Endodermal cell (in vitro differentiated cells): ENCODE data around the gene FYB2. TPM values are rescaled to one million over a fixed set of nuclear protein-coding genes. Genes with fewer than 3 reads are reported as not detected.

Source experiments
- DNase-seq: peaks from one replicate; pipeline ENCODE4 v3.0.0-alpha.2; 2017
- H3K27ac ChIP-seq: 2 replicates; pipeline ENCODE4 v1.5.1; 2013; ENCODE audit warnings: mild to moderate bottlenecking, low read depth, low read length, moderate library complexity
- H3K27me3 ChIP-seq: 2 replicates; pipeline ENCODE4 v1.6.1; 2013; ENCODE audit warnings: mild to moderate bottlenecking, low read length, moderate library complexity; ENCODE audit not compliant: insufficient read depth, control insufficient read depth, poor library complexity, severe bottlenecking
- H3K36me3 ChIP-seq: 2 replicates; pipeline ENCODE4 v1.7.0; 2013; ENCODE audit warnings: mild to moderate bottlenecking, low read length, moderate library complexity; ENCODE audit not compliant: control insufficient read depth, insufficient read depth
- H3K4me1 ChIP-seq: one replicate; pipeline ENCODE4 v1.7.0; 2013; ENCODE audit warnings: low read length; ENCODE audit not compliant: control insufficient read depth, insufficient read depth
- H3K4me3 ChIP-seq: 2 replicates; pipeline ENCODE4 v1.5.1; 2013; ENCODE audit warnings: mild to moderate bottlenecking, low read length, moderate library complexity
- H3K9ac ChIP-seq: 2 replicates; pipeline ENCODE4 v1.6.1; 2013; ENCODE audit warnings: mild to moderate bottlenecking, low read length, moderate library complexity; ENCODE audit not compliant: poor library complexity, severe bottlenecking; ENCODE audit errors: extremely low read depth
- H3K9me3 ChIP-seq: 2 replicates; pipeline ENCODE4 v1.6.1; 2013; ENCODE audit warnings: mild to moderate bottlenecking, low read length, moderate library complexity; ENCODE audit not compliant: control insufficient read depth
- H3K27ac Mint-ChIP-seq: 2 replicates; pipeline ENCODE4 v1.8.0; 2020; ENCODE audit warnings: mixed read lengths
- H3K27me3 Mint-ChIP-seq: 2 replicates; pipeline ENCODE4 v1.8.0; 2021; ENCODE audit warnings: mild to moderate bottlenecking, mixed read lengths; ENCODE audit not compliant: insufficient read depth
- H3K36me3 Mint-ChIP-seq: 2 replicates; pipeline ENCODE4 v1.8.0; 2020; ENCODE audit warnings: low read depth, mixed read lengths
- H3K4me1 Mint-ChIP-seq: 2 replicates; pipeline ENCODE4 v1.8.0; 2020; ENCODE audit warnings: mixed read lengths
- H3K4me3 Mint-ChIP-seq: 2 replicates; pipeline ENCODE4 v1.8.0; 2020; ENCODE audit warnings: mild to moderate bottlenecking, moderate library complexity, mixed read lengths
- H3K9me3 Mint-ChIP-seq: 2 replicates; pipeline ENCODE4 v1.8.0; 2020; ENCODE audit warnings: mild to moderate bottlenecking, mixed read lengths
- WGBS, 2 experiments: methylation state at CpG; one replicate each; pipeline versions ENCODE4 v1.1.5 to v1.1.7; 2013; ENCODE audit warnings: missing lambda C conversion rate in 2 of 2, mixed read lengths in 1 of 2; ENCODE audit not compliant: insufficient coverage in 1 of 2, insufficient read length in 1 of 2; 5-methylcytosine and 5-hydroxymethylcytosine counted together
- total RNA-seq, 2 donors: library from RNA; stranded (reverse); fragmentation: NEBNext Ultra II Directional in 1 of 2; extraction: Animal tissue kit (Norgen Biotek cat#: 25700) in 1 of 2; gene quantifications; 2 replicates in 1 of 2; 3 replicates in 1 of 2; pipeline ENCODE4 v1.2.1, GENCODE V29; 2021
- TF ChIP-seq, protein P1 (sequence below): fragments of 200-600 bp; sonication (generic); conservative IDR thresholded peaks from 2 replicates; pipeline ENCODE4 v1.5.0; 2021; ENCODE audit warnings: antibody characterized with exemption, mild to moderate bottlenecking

Gene FYB2
- total RNA-seq, 2 donors from 2014 or later: 8.2 to 12.0 TPM

DNA sequence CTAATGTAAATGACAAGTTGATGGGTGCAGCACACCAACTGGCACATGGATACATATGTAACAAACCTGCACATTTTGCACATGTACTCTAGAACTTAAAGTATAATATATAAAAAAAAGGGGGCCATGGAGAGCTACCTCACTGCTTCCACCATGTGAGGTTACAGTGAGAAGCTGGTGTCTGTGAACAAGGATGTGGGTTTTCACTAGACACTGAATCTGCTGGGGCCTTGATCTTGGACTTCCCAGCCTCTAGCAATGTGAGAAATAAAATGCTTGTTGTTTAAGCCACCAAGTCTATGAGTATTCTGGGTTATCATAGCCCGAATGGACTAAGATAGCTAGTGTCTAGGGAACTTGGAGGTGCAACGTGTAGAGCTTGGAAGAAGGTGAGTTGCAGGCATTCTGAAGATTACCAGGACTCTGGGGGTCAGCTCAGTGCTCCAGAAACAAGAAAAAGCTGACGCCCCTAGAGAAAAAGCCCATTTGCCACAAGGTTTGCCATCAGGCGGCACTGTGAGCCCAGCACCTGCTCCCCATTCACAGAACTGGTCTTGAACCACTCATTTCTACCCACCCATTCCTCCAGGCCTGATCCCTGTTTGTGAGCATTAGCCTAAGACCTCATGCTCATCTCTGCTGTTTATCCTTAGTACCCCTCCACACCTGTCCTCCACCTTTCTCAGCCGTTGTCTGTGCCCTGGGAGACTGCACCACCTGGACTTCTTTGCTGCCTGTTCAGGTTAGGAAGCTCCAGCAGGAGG, 15.1 kb upstream of the FYB2 start:
- 90% methylated on average over 4 to 5 of the region's 5 CpGs for whole genome bisulfite sequencing, 2 experiments
- no peaks in the 10 kb centered on the region for H3K36me3 Mint-ChIP-seq
- Histone ChIP-seq H3K27ac (no peak overlapping the region), H3K4me1 (peaks cover 9% of the 10 kb centered on the region), H3K9ac (no peak overlapping the region), H3K4me3 (no peak overlapping the region), H3K36me3 (no peaks in the 10 kb centered on the region), H3K9me3 (no peaks in the 10 kb centered on the region), H3K27me3 (no peaks in the 10 kb centered on the region)
- TF ChIP-seq, protein P1, sequence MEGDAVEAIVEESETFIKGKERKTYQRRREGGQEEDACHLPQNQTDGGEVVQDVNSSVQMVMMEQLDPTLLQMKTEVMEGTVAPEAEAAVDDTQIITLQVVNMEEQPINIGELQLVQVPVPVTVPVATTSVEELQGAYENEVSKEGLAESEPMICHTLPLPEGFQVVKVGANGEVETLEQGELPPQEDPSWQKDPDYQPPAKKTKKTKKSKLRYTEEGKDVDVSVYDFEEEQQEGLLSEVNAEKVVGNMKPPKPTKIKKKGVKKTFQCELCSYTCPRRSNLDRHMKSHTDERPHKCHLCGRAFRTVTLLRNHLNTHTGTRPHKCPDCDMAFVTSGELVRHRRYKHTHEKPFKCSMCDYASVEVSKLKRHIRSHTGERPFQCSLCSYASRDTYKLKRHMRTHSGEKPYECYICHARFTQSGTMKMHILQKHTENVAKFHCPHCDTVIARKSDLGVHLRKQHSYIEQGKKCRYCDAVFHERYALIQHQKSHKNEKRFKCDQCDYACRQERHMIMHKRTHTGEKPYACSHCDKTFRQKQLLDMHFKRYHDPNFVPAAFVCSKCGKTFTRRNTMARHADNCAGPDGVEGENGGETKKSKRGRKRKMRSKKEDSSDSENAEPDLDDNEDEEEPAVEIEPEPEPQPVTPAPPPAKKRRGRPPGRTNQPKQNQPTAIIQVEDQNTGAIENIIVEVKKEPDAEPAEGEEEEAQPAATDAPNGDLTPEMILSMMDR: no peak
- H3K4me1 Mint-ChIP-seq: peaks cover 19% of the 10 kb centered on the region
- H3K9me3 Mint-ChIP-seq: peaks cover 5% of the 10 kb centered on the region
- H3K4me3 Mint-ChIP-seq: no peak overlapping the region
- H3K27ac Mint-ChIP-seq: no peak overlapping the region
- H3K27me3 Mint-ChIP-seq: peaks cover 9% of the 10 kb centered on the region
- no peak for DNase-seq

DNA sequence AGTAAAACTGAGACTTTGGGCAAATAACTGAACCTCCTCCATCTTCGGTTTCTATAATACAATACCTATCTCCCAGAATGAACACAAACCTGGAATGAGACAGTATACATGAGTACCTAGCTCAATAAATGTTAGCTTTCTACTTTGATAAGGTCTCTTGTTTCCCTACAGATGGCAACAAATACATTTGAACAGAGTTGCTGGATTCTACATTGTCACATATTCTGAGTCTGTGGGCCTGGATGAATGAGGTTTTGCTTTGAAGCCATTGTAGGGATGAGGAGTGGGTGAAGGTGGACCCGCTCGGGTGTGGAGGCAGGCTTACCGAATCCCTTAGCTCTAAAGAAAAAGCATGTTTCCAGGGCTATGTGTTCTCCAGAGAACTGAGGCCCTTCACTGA, 13.9 kb upstream of the FYB2 start:
- no peaks in the 10 kb centered on the region for H3K36me3 ChIP-seq
- peaks cover 4% of the 10 kb centered on the region for H3K9me3 Mint-ChIP-seq
- H3K27ac ChIP-seq: no peak overlapping the region
- no peaks in the 10 kb centered on the region for H3K9me3 ChIP-seq
- H3K27me3 Mint-ChIP-seq: peaks cover 17% of the 10 kb centered on the region
- H3K4me3 Mint-ChIP-seq: no peak overlapping the region
- H3K4me1 ChIP-seq: peaks cover 9% of the 10 kb centered on the region
- no peak overlapping the region for H3K9ac ChIP-seq
- WGBS, 2 experiments: 92 to 100% methylated on average over 2 to 4 of the region's 4 CpGs
- DNase-seq: no peak
- TF ChIP-seq, protein P1: no peak
- H3K27me3 ChIP-seq: peaks cover under 1% of the 10 kb centered on the region
- H3K4me3 ChIP-seq: no peak overlapping the region
- H3K4me1 Mint-ChIP-seq: peaks cover 19% of the 10 kb centered on the region
- no peak overlapping the region for H3K27ac Mint-ChIP-seq
- H3K36me3 Mint-ChIP-seq: no peaks in the 10 kb centered on the region

DNA sequence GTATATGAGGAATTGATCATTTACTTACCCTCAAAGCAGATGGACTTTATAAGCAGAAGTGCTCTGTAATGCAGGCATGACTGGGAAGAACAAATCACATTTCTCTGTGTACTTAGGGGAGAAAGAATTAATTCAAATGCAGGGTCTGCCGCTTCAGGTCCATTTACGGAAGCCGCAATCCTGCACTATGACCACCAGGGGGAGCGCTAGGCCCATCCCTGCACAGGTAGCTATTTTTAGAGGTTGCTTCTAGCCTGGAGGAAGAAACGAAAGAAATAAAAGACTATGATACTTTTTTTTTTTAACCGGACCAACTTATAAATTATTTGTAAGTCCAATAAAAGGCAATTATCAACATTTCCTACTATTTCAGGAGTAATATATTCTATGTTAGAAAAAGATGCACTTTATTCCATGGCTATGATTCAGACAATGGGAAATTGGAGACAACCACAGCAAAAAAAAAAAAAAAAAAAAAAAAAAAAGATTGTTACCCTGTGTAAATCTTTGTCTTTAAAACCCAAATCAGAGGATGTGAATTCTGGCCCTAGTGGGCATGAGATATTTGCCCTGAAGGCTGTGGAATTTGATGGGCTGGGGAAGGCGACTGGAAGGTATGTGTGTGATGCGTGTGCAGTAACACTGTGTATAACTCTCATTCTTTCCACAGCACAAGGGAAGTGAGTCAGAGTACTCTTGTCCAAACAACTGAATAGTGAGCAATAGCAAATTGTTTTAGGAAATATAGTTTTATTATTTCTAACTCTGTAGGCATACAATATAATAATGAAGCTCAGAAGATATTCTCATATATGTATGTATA, 12.9 kb upstream of the FYB2 start:
- Histone ChIP-seq H3K36me3 (no peaks in the 10 kb centered on the region), H3K27me3 (peaks cover 5% of the 10 kb centered on the region), H3K9ac (no peak overlapping the region), H3K4me3 (no peak overlapping the region), H3K9me3 (no peaks in the 10 kb centered on the region), H3K4me1 (peaks cover 5% of the 10 kb centered on the region), H3K27ac (no peak overlapping the region)
- 0 to 35% methylated on average over 2 to 7 of the region's 8 CpGs for WGBS, 2 experiments
- peak; percentile 90 for DNase-seq
- H3K27me3 Mint-ChIP-seq: peaks cover 17% of the 10 kb centered on the region
- H3K9me3 Mint-ChIP-seq: peaks cover 4% of the 10 kb centered on the region
- TF ChIP-seq, protein P1: peak; percentile 99
- no peak overlapping the region for H3K4me3 Mint-ChIP-seq
- H3K27ac Mint-ChIP-seq: no peak overlapping the region
- H3K36me3 Mint-ChIP-seq: no peaks in the 10 kb centered on the region
- H3K4me1 Mint-ChIP-seq: peaks cover 10% of the 10 kb centered on the region
